K562 (cell line): Measurements from ENCODE around the gene MYADML2. TPM values are rescaled to one million over a fixed set of nuclear protein-coding genes. Genes with fewer than 3 reads are reported as not detected.

ENCODE experiments used
- BCLAF1 ChIP-seq, 2 experiments: fragments of 450-650 bp in 1 of 2; IDR thresholded peaks; 2 replicates each; pipeline ENCODE4 v1.6.1; 2011 to 2017; ENCODE audit warnings: low read depth in 2 of 2, antibody characterized with exemption in 1 of 2, borderline replicate concordance in 1 of 2, low read length in 1 of 2, mild to moderate bottlenecking in 1 of 2, mixed read lengths in 1 of 2; ENCODE audit not compliant: control insufficient read depth in 1 of 2
- CBFA2T2 ChIP-seq: fragments of 450-650 bp; conservative IDR thresholded peaks from 2 replicates; pipeline ENCODE4 v1.6.1; 2017; ENCODE audit warnings: mild to moderate bottlenecking
- EGR1 ChIP-seq: fragments of 450-650 bp; conservative IDR thresholded peaks from 2 replicates; pipeline ENCODE4 v1.6.1; 2017; ENCODE audit warnings: mild to moderate bottlenecking
- MYC ChIP-seq, 2 experiments: fragments of 250-450 bp in 1 of 2; sonication (Bioruptor Pico) in 1 of 2; IDR thresholded peaks; 2 replicates each; pipeline versions ENCODE4 v1.5.1 to v1.6.1; 2012 to 2021; ENCODE audit warnings: low read depth in 2 of 2, borderline replicate concordance in 1 of 2, improper control_type of control experiment in 1 of 2, low read length in 1 of 2, mild to moderate bottlenecking in 1 of 2, moderate library complexity in 1 of 2
- PHF20 ChIP-seq: fragments of 450-650 bp; IDR thresholded peaks from 2 replicates; pipeline ENCODE4 v1.6.1; 2018; ENCODE audit not compliant: partially characterized antibody
- POLR2G ChIP-seq: fragments of 200-400 bp; formaldehyde crosslinking; IDR thresholded peaks from 2 replicates; pipeline ENCODE4 v1.6.1; 2017; ENCODE audit warnings: low read depth, mild to moderate bottlenecking, antibody characterized with exemption, low read length, moderate library complexity
- ZNF41 ChIP-seq: fragments of 250-450 bp; sonication (Bioruptor Pico); conservative IDR thresholded peaks from 2 replicates; pipeline ENCODE4 v1.4.0; 2020; ENCODE audit warnings: mild to moderate bottlenecking
- ZNF444 ChIP-seq: fragments of 250-450 bp; sonication (Bioruptor Pico); IDR thresholded peaks from 2 replicates; pipeline ENCODE4 v1.4.0; 2020; ENCODE audit warnings: mild to moderate bottlenecking, moderate library complexity
- polyA plus RNA-seq, 8 experiments: library from polyadenylated mRNA; depleted of rRNA in 4 of 8; stranded (reverse) in 5 of 8; unstranded in 3 of 8; fragments of >200 nt; fragmentation: Nextera tagmentation in 2 of 8; fragmentation: Illumina TruSeq in 1 of 8; extraction: Ambion mirVana in 2 of 8; extraction: Trizol in 1 of 8; gene quantifications; 2 replicates each; pipeline versions ENCODE4 v1.2.1 to v1.2.3, GENCODE V29; 2011 to 2014; ENCODE audit warnings: inconsistent platforms in 1 of 8, missing spikeins in 1 of 8
- total RNA-seq, 7 experiments: library from RNA; depleted of rRNA in 6 of 7; stranded (reverse); fragments of >200 nt in 6 of 7; fragmentation: Illumina TruSeq in 2 of 7; extraction: Trizol in 2 of 7; gene quantifications; 2 replicates each; pipeline versions ENCODE4 v1.2.1 to v1.2.3, GENCODE V29; 2011 to 2021; ENCODE audit warnings: low replicate concordance in 1 of 7
- TF ChIP-seq, protein P1 (sequence below): sonication (generic); formaldehyde crosslinking; IDR thresholded peaks from 2 replicates; pipeline ENCODE4 v1.8.1; 2022; ENCODE audit warnings: missing genetic modification reagents
- TF ChIP-seq, protein P2 (sequence below), 2 experiments: fragments of 450-650 bp in 1 of 2; sonication (generic) in 1 of 2; formaldehyde crosslinking in 1 of 2; IDR thresholded peaks; 2 replicates each; pipeline versions ENCODE4 v1.7.1 to v1.9.0; 2016 to 2022; ENCODE audit warnings: inconsistent platforms in 1 of 2, mild to moderate bottlenecking in 1 of 2, missing genetic modification reagents in 1 of 2

MYADML2 gene
- total and polyA plus RNA-seq, 9 of the 15 experiments (the other 6 are each of a cell fraction or from before 2014, with no cell fraction given), result not detected

DNA sequence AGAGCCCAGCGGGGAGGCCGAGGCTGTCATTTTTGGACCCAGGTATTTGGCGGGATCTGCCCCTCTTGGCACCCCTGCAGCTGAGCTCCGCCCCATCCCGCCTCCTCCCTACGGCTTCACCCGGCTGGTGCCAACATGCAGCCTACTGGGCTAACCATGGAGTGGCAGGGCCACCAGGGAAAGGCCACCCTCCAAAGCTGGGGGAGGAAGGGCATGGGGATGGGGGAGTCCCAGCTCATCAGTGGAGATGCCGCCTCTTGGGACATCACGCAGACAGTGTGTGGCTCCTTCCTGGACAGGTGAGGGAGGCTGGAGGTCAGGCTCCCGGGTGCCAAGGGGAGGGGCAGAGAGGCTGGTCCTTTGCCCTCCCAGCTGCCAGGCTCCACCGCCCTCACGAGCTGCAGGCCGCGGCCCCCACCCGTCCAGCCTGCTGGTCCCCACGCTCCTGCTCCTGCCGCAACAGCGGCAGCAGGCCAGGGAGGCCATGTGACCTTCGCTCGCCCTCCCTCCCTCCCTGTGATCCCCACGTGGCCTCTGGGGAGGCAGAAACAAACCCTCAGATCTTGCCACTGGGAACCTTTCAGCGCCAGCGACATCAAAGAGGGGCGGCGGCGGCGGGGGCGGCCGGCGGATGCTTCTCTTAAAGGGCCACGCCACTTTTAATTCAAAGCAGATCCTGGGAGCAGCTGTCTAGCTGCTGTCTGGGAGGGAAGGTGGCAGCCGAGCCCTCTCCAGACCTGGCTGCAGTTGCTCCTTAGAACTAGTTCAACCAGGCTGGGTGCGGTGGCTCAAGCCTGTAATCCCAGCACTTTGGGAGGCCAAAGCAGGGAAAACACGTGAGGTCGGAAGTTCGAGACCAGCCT, 20.7 kb upstream of the MYADML2 start (continued):
- TF ChIP-seq EGR1 (peak; percentile 95), BCLAF1 (IDR thresholded peaks at IDR 0.05; ENCODE audit: borderline replicate concordance in 1 of 2, control insufficient read depth in 1 of 2, low read depth in 2 of 2, low read length in 1 of 2) (0 out of 4 replicates have a peak, but pooled peaks of 1 of the 2 experiments have one; percentile 29), POLR2G (peak; percentile 73), MYC (IDR thresholded peaks at IDR 0.05; ENCODE audit: low read depth, low read length) (peak; percentile 88), MYC (CRISPR knock-in tag; IDR thresholded peaks at IDR 0.05; ENCODE audit: borderline replicate concordance, low read depth) (no peak), CBFA2T2 (peak; percentile 38), ZNF41 (no peak), ZNF444 (no peak), PHF20 (peak; percentile 31)
- TF ChIP-seq, protein P1, sequence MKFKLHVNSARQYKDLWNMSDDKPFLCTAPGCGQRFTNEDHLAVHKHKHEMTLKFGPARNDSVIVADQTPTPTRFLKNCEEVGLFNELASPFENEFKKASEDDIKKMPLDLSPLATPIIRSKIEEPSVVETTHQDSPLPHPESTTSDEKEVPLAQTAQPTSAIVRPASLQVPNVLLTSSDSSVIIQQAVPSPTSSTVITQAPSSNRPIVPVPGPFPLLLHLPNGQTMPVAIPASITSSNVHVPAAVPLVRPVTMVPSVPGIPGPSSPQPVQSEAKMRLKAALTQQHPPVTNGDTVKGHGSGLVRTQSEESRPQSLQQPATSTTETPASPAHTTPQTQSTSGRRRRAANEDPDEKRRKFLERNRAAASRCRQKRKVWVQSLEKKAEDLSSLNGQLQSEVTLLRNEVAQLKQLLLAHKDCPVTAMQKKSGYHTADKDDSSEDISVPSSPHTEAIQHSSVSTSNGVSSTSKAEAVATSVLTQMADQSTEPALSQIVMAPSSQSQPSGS (CRISPR knock-in tag), result no peak
- TF ChIP-seq, protein P2, sequence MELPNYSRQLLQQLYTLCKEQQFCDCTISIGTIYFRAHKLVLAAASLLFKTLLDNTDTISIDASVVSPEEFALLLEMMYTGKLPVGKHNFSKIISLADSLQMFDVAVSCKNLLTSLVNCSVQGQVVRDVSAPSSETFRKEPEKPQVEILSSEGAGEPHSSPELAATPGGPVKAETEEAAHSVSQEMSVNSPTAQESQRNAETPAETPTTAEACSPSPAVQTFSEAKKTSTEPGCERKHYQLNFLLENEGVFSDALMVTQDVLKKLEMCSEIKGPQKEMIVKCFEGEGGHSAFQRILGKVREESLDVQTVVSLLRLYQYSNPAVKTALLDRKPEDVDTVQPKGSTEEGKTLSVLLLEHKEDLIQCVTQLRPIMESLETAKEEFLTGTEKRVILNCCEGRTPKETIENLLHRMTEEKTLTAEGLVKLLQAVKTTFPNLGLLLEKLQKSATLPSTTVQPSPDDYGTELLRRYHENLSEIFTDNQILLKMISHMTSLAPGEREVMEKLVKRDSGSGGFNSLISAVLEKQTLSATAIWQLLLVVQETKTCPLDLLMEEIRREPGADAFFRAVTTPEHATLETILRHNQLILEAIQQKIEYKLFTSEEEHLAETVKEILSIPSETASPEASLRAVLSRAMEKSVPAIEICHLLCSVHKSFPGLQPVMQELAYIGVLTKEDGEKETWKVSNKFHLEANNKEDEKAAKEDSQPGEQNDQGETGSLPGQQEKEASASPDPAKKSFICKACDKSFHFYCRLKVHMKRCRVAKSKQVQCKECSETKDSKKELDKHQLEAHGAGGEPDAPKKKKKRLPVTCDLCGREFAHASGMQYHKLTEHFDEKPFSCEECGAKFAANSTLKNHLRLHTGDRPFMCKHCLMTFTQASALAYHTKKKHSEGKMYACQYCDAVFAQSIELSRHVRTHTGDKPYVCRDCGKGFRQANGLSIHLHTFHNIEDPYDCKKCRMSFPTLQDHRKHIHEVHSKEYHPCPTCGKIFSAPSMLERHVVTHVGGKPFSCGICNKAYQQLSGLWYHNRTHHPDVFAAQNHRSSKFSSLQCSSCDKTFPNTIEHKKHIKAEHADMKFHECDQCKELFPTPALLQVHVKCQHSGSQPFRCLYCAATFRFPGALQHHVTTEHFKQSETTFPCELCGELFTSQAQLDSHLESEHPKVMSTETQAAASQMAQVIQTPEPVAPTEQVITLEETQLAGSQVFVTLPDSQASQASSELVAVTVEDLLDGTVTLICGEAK (IDR thresholded peaks at IDR 0.05), result peak; percentile 43; the same call in 1 of the 2 replicates
- TF ChIP-seq, protein P2 (CRISPR knock-in tag; IDR thresholded peaks at IDR 0.05), result no peak
